Endothelial cell of umbilical vein (primary cell): ENCODE data around the gene SYTL2. TPM values are rescaled to one million over a fixed set of nuclear protein-coding genes. Genes with fewer than 3 reads are reported as not detected.

Source experiments
- BruUV-seq: library from RNA; stranded (reverse); fragments of 400-500 nt; replicated peaks from 2 replicates; lab custom pipeline; 2021; lab: Mats Ljungman, UMichigan
- CTCF ChIA-PET: fragments of 300-600, 350-600 bp; sonication (Branson Sonifier 250); formaldehyde crosslinking; loops from one replicate; lab custom pipeline; 2021; ENCODE audit warnings: antibody characterized with exemption, inconsistent platforms; lab: Charles Lee
- POLR2A ChIA-PET: fragments of 300-600, 350-600 bp; sonication (Branson Sonifier 250); formaldehyde crosslinking; loops from one replicate; lab custom pipeline; 2021; ENCODE audit warnings: antibody characterized with exemption, inconsistent platforms; lab: Charles Lee
- DNase-seq: peaks from one replicate; pipeline ENCODE4 v3.0.0-alpha.2; 2011; ENCODE audit warnings: low read depth, low spot score
- FAIRE-seq: peaks from 2 replicates; lab custom pipeline; 2011; peaks lifted over from hg19 to GRCh38; lab: Jason Lieb, UNC
- H2AFZ ChIP-seq: 2 replicates; pipeline ENCODE4 v1.6.0; 2012; ENCODE audit warnings: low read depth, low read length, control low read depth, inconsistent platforms
- H3K27ac ChIP-seq: 2 replicates; pipeline ENCODE4 v1.5.1; 2011; ENCODE audit warnings: low read depth, mild to moderate bottlenecking, control low read depth, low read length, moderate library complexity; ENCODE audit not compliant: insufficient read depth
- H3K27me3 ChIP-seq, 2 experiments: 2 replicates each; pipeline versions ENCODE4 v1.6.0 to v1.6.1; 2011; ENCODE audit warnings: low read length in 2 of 2, mixed read lengths in 1 of 2; ENCODE audit not compliant: control insufficient read depth in 2 of 2, insufficient read depth in 2 of 2
- H3K36me3 ChIP-seq, 2 experiments: 2 replicates in 1 of 2; 3 replicates in 1 of 2; pipeline ENCODE4 v1.5.1; 2011; ENCODE audit warnings: low read length in 2 of 2, mild to moderate bottlenecking in 1 of 2, moderate library complexity in 1 of 2; ENCODE audit not compliant: control insufficient read depth in 2 of 2, insufficient read depth in 2 of 2; ENCODE audit errors: extremely low read depth in 1 of 2
- H3K4me1 ChIP-seq: 3 replicates; pipeline ENCODE4 v1.5.1; 2011; ENCODE audit warnings: mild to moderate bottlenecking, low read length; ENCODE audit not compliant: control insufficient read depth, insufficient read depth; ENCODE audit errors: extremely low read depth
- H3K4me2 ChIP-seq: 2 replicates; pipeline ENCODE4 v1.6.1; 2011; ENCODE audit warnings: low read length, control low read depth, mixed read lengths; ENCODE audit not compliant: insufficient read depth
- H3K4me3 ChIP-seq, 3 experiments: fragments of 200-600 bp in 1 of 3; sonication (generic), shearing (Covaris generic) in 1 of 3; replicated peaks in 1 of 3; 2 replicates each; pipeline ENCODE4 v1.5.1; 2011 to 2016; ENCODE audit warnings: control low read depth in 3 of 3, low read length in 3 of 3, mild to moderate bottlenecking in 2 of 3, inconsistent platforms in 1 of 3, low read depth in 1 of 3, moderate library complexity in 1 of 3; ENCODE audit not compliant: insufficient read depth in 1 of 3
- H3K79me2 ChIP-seq: 2 replicates; pipeline ENCODE4 v1.6.0; 2012; ENCODE audit warnings: low read length, inconsistent platforms; ENCODE audit not compliant: control insufficient read depth, insufficient read depth
- H3K9ac ChIP-seq: replicated peaks from 2 replicates; pipeline ENCODE3; 2011; ENCODE audit warnings: low read length, control low read depth; ENCODE audit not compliant: insufficient read depth; ENCODE audit errors: extremely low read depth
- H3K9me1 ChIP-seq: replicated peaks from 3 replicates; pipeline ENCODE4 v1.6.0; 2011; ENCODE audit warnings: mild to moderate bottlenecking, low read length; ENCODE audit not compliant: control insufficient read depth, insufficient read depth; ENCODE audit errors: extremely low read depth
- H3K9me3 ChIP-seq: replicated peaks from 2 replicates; pipeline ENCODE4 v1.5.1; 2012; ENCODE audit warnings: low read length, inconsistent platforms; ENCODE audit not compliant: control insufficient read depth, insufficient read depth
- H4K20me1 ChIP-seq: replicated peaks from 2 replicates; pipeline ENCODE3; 2011; ENCODE audit warnings: mild to moderate bottlenecking, low read length; ENCODE audit not compliant: control insufficient read depth, insufficient read depth; ENCODE audit errors: extremely low read depth
- EZH2 ChIP-seq: IDR thresholded peaks from 2 replicates; pipeline ENCODE4 v1.6.1; 2012; ENCODE audit warnings: borderline replicate concordance, low read depth, mild to moderate bottlenecking, moderate library complexity, low read length, inconsistent platforms; ENCODE audit not compliant: severe bottlenecking
- FOS ChIP-seq: IDR thresholded peaks from 2 replicates; pipeline ENCODE4 v1.6.1; 2011; ENCODE audit warnings: mild to moderate bottlenecking, low read length, moderate library complexity, borderline replicate concordance; ENCODE audit not compliant: insufficient read depth
- GATA2 ChIP-seq: IDR thresholded peaks from 2 replicates; pipeline ENCODE4 v1.7.0; 2011; ENCODE audit warnings: low read depth, mild to moderate bottlenecking, moderate library complexity, mixed read lengths, low read length; ENCODE audit not compliant: insufficient read length, insufficient read depth
- JUN ChIP-seq: IDR thresholded peaks from 2 replicates; pipeline ENCODE4 v1.6.1; 2011; ENCODE audit warnings: borderline replicate concordance, low read depth; ENCODE audit not compliant: insufficient read length, insufficient read depth
- MYC ChIP-seq: IDR thresholded peaks from one replicate; pipeline ENCODE4 v1.6.1; 2011; ENCODE audit warnings: mild to moderate bottlenecking, low read depth, low read length
- POLR2A ChIP-seq: IDR thresholded peaks from 2 replicates; pipeline ENCODE4 v1.6.1; 2012; ENCODE audit warnings: low read depth, mild to moderate bottlenecking, control low read depth, low read length
- POLR2AphosphoS5 ChIP-seq: IDR thresholded peaks from 2 replicates; pipeline ENCODE4 v1.6.1; 2012; ENCODE audit warnings: low read depth, mild to moderate bottlenecking, control low read depth, low read length, moderate library complexity; ENCODE audit not compliant: insufficient read depth
- dilution Hi-C: fragments of 300-500 bp; cut with MboI; formaldehyde crosslinking; loops from one replicate; pipeline ENCODE4 v1.15.0; 2019; ENCODE audit warnings: low sequenced_read_pairs; ENCODE audit not compliant: extremely low pct_ligation_motif_present
- intact Hi-C: fragments of 100-400 bp; cut with micrococcal nuclease; formaldehyde crosslinking; loops from one replicate; pipeline ENCODE4 v1.10.0; 2022
- polyA plus RNA-seq, 4 experiments: library from polyadenylated mRNA; depleted of rRNA in 3 of 4; stranded (reverse) in 3 of 4; unstranded in 1 of 4; fragments of >200 nt; gene quantifications; 2 replicates each; pipeline versions ENCODE4 v1.2.1 to v1.2.3, GENCODE V29; 2011 to 2012; ENCODE audit warnings: missing spikeins in 1 of 4
- total RNA-seq: library from RNA; stranded (reverse); gene quantifications from 2 replicates; pipeline ENCODE4 v1.2.3, GENCODE V29; 2021
- TF ChIP-seq, protein P1 (sequence below), 2 donors: IDR thresholded peaks; 1 replicate in 1 of 2; 2 replicates in 1 of 2; pipeline ENCODE4 v1.5.1; 2011; ENCODE audit warnings: low read length in 2 of 2, mild to moderate bottlenecking in 2 of 2, moderate library complexity in 2 of 2, control low read depth in 1 of 2, inconsistent platforms in 1 of 2, low read depth in 1 of 2; ENCODE audit not compliant: insufficient read depth in 1 of 2; ENCODE audit errors: extremely low read depth in 1 of 2

The SYTL2 gene
- total and polyA plus RNA-seq, 2 donors (not counting 3 experiments of a cell fraction or from before 2014, with no cell fraction given): 1.4 to 2.4 TPM

DNA sequence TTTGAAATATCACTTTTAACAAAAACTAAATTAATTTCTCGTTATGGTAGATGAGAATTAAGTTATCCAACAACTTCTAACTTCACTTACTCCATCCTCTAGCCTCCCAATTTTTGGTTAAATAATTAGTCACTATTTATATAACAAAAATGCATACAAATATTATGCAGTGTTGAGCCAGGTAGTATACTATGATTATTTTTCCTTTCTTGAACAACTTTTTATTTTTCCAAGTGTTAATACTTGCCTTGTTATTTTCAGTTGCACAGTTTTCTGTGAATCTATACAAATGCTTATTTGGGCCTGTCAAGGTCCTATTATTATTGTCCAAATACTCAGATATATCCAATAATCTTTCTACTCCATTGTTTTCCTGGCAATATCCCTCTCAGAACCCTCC, 24.3 kb upstream of the SYTL2 start:
- DNase-seq (no peak), FAIRE-seq (no peak)
- Histone ChIP-seq H3K36me3 (no peaks in the 10 kb centered on the region), H3K27me3 (no peaks in the 10 kb centered on the region), H2AFZ (no peak overlapping the region), H3K9ac (no peak overlapping the region), H3K9me1 (no peaks in the 10 kb centered on the region), H3K4me1 (no peaks in the 10 kb centered on the region), H3K4me2 (no peak overlapping the region), H3K27ac (no peak overlapping the region), H3K79me2 (no peaks in the 10 kb centered on the region), H3K9me3 (no peaks in the 10 kb centered on the region), H4K20me1 (no peaks in the 10 kb centered on the region), H3K4me3 (no peak overlapping the region)
- CTCF ChIA-PET: no interaction called here
- TF ChIP-seq MYC: no peak
- no peak for TF ChIP-seq POLR2AphosphoS5
- TF ChIP-seq FOS: no peak
- no peak for TF ChIP-seq JUN
- TF ChIP-seq GATA2: no peak
- TF ChIP-seq, protein P1, sequence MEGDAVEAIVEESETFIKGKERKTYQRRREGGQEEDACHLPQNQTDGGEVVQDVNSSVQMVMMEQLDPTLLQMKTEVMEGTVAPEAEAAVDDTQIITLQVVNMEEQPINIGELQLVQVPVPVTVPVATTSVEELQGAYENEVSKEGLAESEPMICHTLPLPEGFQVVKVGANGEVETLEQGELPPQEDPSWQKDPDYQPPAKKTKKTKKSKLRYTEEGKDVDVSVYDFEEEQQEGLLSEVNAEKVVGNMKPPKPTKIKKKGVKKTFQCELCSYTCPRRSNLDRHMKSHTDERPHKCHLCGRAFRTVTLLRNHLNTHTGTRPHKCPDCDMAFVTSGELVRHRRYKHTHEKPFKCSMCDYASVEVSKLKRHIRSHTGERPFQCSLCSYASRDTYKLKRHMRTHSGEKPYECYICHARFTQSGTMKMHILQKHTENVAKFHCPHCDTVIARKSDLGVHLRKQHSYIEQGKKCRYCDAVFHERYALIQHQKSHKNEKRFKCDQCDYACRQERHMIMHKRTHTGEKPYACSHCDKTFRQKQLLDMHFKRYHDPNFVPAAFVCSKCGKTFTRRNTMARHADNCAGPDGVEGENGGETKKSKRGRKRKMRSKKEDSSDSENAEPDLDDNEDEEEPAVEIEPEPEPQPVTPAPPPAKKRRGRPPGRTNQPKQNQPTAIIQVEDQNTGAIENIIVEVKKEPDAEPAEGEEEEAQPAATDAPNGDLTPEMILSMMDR (IDR thresholded peaks at IDR 0.05; ENCODE audit: extremely low read depth in 1 of 2, insufficient read depth in 1 of 2, low read depth in 1 of 2, low read length in 2 of 2): no peak
- no peak for TF ChIP-seq POLR2A
- no peak for TF ChIP-seq EZH2
- dilution Hi-C loops (no loop called here), intact Hi-C loops (no loop called here)
- POLR2A ChIA-PET: no interaction called here
- no TSS peak for BruUV-seq
